ENCODE measurements around the gene NINL.
"Not testable (repeated sequence)": the region's sequence is repeated elsewhere in the genome, so short reads cannot be mapped to it uniquely, and the experiment has no call there.

The NINL gene

GRCh38 chr20:25551413-25552215, 33.7 kb downstream of the NINL start:
- no peak for DNase-seq

DNA sequence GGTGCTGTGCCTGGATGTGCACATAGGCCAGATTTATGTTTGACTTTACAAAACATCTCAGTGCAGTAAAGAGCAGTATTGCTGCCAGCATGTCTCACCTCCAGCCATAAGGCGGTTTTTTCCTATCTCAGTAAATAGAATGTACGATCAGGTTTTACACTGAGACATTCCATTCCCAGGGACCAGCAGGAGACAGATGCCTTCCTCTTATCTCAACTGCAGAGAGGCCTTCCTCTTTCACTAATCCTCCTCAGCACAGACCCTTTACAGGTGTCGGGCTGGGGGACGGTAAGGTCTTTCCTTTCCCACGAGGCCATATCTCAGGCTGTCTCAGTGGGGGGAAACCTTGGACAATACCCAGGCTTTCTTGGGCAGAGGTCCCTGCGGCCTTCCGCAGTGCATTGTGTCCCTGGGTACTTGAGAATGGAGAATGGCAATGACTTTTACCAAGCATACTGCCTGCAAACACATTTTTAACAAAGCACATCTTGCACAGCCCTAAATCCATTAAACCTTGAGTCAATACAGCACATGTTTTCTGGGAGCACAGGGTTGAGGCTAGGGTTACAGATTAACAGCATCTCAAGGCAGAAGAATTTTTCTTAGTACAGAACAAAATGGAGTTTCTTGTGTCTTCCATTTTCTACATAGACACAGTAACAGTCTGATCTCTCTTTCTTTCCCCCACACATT, 34.5 kb downstream of the NINL start:
- DNase-seq = not testable (repeated sequence)

DNA sequence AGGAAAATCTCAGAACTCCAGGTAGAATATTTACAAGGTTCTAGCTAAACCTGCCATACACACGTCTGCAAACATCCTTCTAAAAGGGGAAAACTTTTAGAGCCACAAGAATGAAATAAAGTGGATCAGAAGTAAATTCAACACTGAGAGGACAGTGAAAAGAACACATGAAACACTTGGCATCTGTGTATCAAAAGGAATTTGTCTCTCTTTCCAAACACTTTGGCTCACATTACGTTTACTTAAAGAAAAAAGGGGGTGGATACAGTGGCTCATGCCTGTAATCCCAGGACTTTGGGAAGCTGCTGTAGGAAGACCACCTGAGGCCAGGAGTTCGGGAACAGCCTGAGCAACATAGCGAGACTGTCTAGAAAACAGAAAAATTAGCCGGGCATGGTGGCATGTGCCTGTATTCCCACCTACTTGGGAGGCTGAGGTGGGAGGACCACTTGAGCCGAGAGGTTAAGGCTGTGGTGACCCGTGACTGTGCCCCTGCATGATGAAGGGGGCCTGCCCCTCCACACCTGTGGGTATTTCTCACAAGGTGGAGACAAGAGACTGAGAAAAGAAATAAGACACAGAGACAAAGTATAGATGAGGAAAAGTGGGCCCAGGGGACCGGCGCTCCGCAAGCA, 35.4 kb downstream of the NINL start:
- DNase-seq = no peak

DNA sequence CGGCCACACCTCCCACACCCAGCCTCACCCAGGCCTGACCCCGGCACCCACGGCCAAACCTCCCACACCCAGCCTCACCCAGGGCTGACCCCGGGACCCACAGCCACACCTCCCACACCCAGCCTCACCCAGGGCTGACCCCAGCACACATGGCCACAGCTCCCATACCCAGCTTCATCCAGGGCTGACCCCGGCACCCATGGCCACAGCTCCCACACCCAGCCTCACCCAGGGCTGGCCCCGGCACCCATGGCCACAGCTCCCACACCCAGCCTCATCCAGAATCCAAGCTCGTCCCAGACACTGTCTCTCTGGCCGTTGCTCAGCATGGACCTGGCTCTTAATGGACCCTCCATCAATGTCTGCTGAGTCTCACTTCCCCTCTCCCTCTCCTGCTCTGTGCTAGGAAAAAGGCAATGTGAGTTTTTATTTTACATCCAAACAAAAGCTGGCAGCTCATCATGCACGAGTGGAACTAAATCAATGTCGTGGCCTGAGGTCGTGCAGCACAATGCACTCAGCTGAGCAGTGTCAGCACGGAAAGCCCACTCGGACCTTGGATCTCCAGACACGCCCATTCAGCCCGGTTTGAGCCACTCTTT, 36.1 kb downstream of the NINL start:
- no peak for DNase-seq

- DNase-seq = no peak
Measured at GRCh38 chr20:25548613-25549086, 36.7 kb downstream of the NINL start.

GRCh38 chr20:25547999-25548398, 37.3 kb downstream of the NINL start:
- DNase-seq = no peak

GRCh38 chr20:25547063-25547462, 38.3 kb downstream of the NINL start:
- no peak for DNase-seq

- no peak for DNase-seq
Measured at GRCh38 chr20:25546048-25546447, 39.3 kb downstream of the NINL start.

DNA sequence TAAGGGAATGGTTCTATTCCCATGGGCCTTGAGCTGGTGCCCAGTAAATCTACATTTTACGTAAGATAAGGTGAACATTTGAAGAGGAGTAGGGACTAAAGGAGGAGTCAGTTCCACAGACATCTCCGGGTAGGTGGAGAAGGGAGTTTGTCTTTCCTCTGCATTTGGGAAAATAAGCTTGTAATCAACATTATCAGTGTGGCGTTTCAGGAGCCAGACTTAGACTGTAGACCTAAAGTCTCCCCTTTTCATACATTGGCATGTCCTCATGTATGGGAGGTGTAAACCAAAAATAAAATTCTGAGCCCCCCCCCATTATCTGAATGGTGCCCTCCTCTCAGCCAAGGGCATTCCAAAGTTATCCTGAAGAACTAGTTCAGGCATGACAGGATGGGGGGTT, 40.2 kb downstream of the NINL start:
- DNase-seq = no peak

- DNase-seq = no peak
Measured at GRCh38 chr20:25544734-25545133, 40.6 kb downstream of the NINL start.

GRCh38 chr20:25544311-25544710, 41.0 kb downstream of the NINL start:
- no peak for DNase-seq

GRCh38 chr20:25543068-25543467, 42.3 kb downstream of the NINL start:
- no peak for DNase-seq

GRCh38 chr20:25541676-25542075, 43.7 kb downstream of the NINL start:
- DNase-seq = no peak

DNA sequence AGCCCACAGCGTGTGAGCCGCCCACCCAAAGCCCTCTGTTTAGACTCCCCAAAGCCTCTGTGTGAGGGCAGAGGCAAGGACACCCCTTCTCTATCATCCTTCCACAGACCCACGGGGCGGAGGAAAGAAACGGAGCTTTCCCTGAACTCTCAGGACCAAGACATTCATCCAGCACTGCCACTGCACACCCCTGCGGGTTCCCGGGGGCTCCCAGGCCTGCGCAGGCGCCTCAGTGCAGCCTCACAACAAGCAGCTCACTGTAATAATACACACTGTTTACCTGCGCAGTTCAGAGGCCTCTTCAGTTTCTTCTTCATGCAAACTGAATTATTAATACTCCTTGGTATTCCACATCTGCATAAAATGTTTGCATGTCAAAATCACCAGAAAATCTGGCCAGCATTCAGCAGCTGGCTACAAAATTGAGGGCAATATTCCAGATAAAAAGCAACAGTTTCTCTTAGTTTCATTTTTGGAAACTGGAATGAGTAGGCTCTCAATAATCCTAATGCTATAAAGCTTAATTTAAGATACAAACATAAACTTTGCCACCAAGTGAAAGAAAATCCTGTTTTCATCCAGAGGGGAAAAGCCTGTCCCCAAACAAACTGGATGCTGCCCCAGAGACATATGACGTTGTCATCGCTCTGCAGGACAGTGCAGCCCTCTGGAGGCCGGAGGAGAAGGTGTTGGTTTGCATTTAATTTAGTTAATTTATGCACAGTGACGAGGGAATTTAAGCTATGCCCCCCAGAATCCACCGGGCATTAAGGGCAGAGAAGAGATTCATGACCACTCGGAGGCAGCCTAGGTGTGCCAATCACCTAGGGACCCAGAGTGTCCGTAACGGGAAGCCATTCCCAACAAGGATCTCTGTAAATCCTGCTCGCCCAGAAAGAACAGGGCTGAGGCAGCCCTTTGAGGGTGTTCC, 45.3 kb downstream of the NINL start:
- no peak for DNase-seq

- no peak for DNase-seq
Measured at GRCh38 chr20:25538838-25539665, 46.3 kb downstream of the NINL start.

- DNase-seq = no peak
Measured at GRCh38 chr20:25537890-25538289, 47.4 kb downstream of the NINL start.

DNA sequence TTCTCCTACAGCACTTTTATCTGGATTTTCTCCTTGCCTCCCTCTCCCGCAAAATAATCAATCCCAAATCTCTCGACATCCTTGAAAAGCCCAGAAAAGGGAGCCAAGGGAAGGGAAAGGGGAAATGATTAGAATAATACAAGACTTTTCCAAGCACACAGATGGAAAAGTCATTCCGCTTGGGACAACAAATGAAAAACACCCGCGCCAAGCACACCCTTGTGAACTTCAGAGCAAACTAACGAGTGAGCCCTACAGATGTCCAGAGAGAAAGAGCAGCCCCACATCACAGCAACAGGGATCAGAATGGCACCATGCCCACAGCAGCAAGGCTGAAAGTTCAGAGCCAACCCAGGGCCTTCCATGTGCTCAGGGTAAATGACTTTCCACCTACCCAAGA, 49.6 kb downstream of the NINL start:
- DNase-seq = no peak

DNA sequence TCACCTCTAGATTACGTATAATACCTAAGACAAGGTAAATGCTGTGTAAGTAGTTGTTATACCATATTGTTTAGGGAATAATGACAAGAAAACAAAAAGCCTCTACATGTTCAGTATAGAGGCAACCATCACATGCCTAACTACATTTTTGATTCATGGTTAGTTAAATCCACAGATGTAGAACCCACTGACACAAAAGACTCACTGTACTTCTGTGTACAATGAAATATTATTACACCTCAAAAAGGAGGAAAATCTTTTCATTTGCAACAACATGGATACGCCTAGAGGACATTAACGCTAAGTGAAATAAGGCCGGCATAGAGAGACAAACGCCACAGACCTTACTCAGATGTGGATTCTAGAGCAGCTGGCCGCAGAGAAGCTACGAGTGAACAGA, 50.5 kb downstream of the NINL start:
- DNase-seq = no peak

DNA sequence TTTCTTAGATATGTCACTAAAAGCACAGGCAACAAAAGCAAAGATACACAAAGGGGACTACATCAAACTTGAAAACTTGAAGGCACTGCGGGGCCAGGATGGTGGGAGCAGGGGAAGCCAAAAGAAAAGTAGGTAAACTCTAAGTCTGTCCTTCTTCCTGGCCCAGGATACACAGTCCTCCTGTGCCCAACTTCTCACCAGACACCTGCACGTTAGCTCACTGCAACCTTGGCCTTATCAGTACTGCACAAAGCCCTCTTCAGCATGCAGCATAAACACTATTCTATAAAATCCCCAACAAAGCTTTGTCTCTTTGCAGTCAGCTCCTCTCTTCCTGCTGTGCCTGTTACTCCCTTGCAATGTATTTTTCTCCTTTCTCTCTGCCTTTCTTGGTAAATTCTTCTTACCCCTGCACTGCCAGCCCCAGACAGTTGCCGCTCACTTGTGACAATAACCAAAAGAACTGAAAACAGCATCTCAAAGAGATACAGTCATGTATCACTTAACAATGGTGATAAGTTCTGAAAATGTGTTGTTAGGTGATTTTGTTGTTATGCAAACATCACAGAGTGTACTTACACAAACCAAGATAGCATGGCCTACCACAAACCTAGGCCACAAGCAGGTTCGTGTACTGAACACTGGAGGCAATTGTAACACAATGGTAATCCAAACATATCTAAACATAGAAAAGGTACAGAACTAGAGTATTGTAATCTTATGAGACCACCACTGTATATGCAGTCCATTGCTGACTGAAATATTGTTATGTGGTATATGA, 51.2 kb downstream of the NINL start:
- DNase-seq = no peak

DNA sequence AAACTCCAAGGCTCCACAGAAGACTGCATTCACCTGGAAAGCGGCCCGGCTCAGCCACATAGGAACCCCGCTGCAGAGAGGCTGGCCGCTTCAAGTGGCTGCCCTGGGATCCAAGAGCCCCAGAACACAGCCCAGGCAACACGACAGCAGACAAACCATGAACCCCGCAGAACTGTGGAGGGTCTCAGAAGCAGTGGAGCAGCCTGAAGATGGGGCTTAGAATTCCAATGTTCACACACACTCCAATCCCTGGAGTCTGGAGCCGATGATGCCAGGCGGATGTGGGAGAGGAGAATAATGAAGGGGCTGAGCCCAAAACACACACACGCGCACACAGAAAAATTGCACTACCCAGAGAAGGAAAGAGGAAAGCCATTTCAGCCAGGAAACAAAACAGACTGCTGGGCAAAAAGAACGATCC, 52.4 kb downstream of the NINL start:
- no peak for DNase-seq
